Endothelial cell of umbilical vein (primary cell): ENCODE results near the gene MED29. TPM values are rescaled to one million over a fixed set of nuclear protein-coding genes. Genes with fewer than 3 reads are reported as not detected.

Source experiments
- BruUV-seq: library from RNA; stranded (reverse); fragments of 400-500 nt; replicated peaks from 2 replicates; lab custom pipeline; 2021; lab: Mats Ljungman, UMichigan
- CTCF ChIA-PET: fragments of 300-600, 350-600 bp; sonication (Branson Sonifier 250); formaldehyde crosslinking; loops from one replicate; lab custom pipeline; 2021; ENCODE audit warnings: antibody characterized with exemption, inconsistent platforms; lab: Charles Lee
- POLR2A ChIA-PET: fragments of 300-600, 350-600 bp; sonication (Branson Sonifier 250); formaldehyde crosslinking; loops from one replicate; lab custom pipeline; 2021; ENCODE audit warnings: antibody characterized with exemption, inconsistent platforms; lab: Charles Lee
- DNase-seq: peaks from one replicate; pipeline ENCODE4 v3.0.0-alpha.2; 2011; ENCODE audit warnings: low read depth, low spot score
- FAIRE-seq: peaks from 2 replicates; lab custom pipeline; 2011; peaks lifted over from hg19 to GRCh38; lab: Jason Lieb, UNC
- H2AFZ ChIP-seq: 2 replicates; pipeline ENCODE4 v1.6.0; 2012; ENCODE audit warnings: low read depth, low read length, control low read depth, inconsistent platforms
- H3K27ac ChIP-seq: 2 replicates; pipeline ENCODE4 v1.5.1; 2011; ENCODE audit warnings: low read depth, mild to moderate bottlenecking, control low read depth, low read length, moderate library complexity; ENCODE audit not compliant: insufficient read depth
- H3K27me3 ChIP-seq, 2 experiments: 2 replicates each; pipeline versions ENCODE4 v1.6.0 to v1.6.1; 2011; ENCODE audit warnings: low read length in 2 of 2, mixed read lengths in 1 of 2; ENCODE audit not compliant: control insufficient read depth in 2 of 2, insufficient read depth in 2 of 2
- H3K36me3 ChIP-seq, 2 experiments: 2 replicates in 1 of 2; 3 replicates in 1 of 2; pipeline ENCODE4 v1.5.1; 2011; ENCODE audit warnings: low read length in 2 of 2, mild to moderate bottlenecking in 1 of 2, moderate library complexity in 1 of 2; ENCODE audit not compliant: control insufficient read depth in 2 of 2, insufficient read depth in 2 of 2; ENCODE audit errors: extremely low read depth in 1 of 2
- H3K4me1 ChIP-seq: 3 replicates; pipeline ENCODE4 v1.5.1; 2011; ENCODE audit warnings: mild to moderate bottlenecking, low read length; ENCODE audit not compliant: control insufficient read depth, insufficient read depth; ENCODE audit errors: extremely low read depth
- H3K4me2 ChIP-seq: 2 replicates; pipeline ENCODE4 v1.6.1; 2011; ENCODE audit warnings: low read length, control low read depth, mixed read lengths; ENCODE audit not compliant: insufficient read depth
- H3K4me3 ChIP-seq, 3 experiments: fragments of 200-600 bp in 1 of 3; sonication (generic), shearing (Covaris generic) in 1 of 3; replicated peaks in 1 of 3; 2 replicates each; pipeline ENCODE4 v1.5.1; 2011 to 2016; ENCODE audit warnings: control low read depth in 3 of 3, low read length in 3 of 3, mild to moderate bottlenecking in 2 of 3, inconsistent platforms in 1 of 3, low read depth in 1 of 3, moderate library complexity in 1 of 3; ENCODE audit not compliant: insufficient read depth in 1 of 3
- H3K79me2 ChIP-seq: 2 replicates; pipeline ENCODE4 v1.6.0; 2012; ENCODE audit warnings: low read length, inconsistent platforms; ENCODE audit not compliant: control insufficient read depth, insufficient read depth
- H3K9ac ChIP-seq: replicated peaks from 2 replicates; pipeline ENCODE3; 2011; ENCODE audit warnings: low read length, control low read depth; ENCODE audit not compliant: insufficient read depth; ENCODE audit errors: extremely low read depth
- H3K9me1 ChIP-seq: replicated peaks from 3 replicates; pipeline ENCODE4 v1.6.0; 2011; ENCODE audit warnings: mild to moderate bottlenecking, low read length; ENCODE audit not compliant: control insufficient read depth, insufficient read depth; ENCODE audit errors: extremely low read depth
- H3K9me3 ChIP-seq: replicated peaks from 2 replicates; pipeline ENCODE4 v1.5.1; 2012; ENCODE audit warnings: low read length, inconsistent platforms; ENCODE audit not compliant: control insufficient read depth, insufficient read depth
- H4K20me1 ChIP-seq: replicated peaks from 2 replicates; pipeline ENCODE3; 2011; ENCODE audit warnings: mild to moderate bottlenecking, low read length; ENCODE audit not compliant: control insufficient read depth, insufficient read depth; ENCODE audit errors: extremely low read depth
- FOS ChIP-seq: IDR thresholded peaks from 2 replicates; pipeline ENCODE4 v1.6.1; 2011; ENCODE audit warnings: mild to moderate bottlenecking, low read length, moderate library complexity, borderline replicate concordance; ENCODE audit not compliant: insufficient read depth
- GATA2 ChIP-seq: IDR thresholded peaks from 2 replicates; pipeline ENCODE4 v1.7.0; 2011; ENCODE audit warnings: low read depth, mild to moderate bottlenecking, moderate library complexity, mixed read lengths, low read length; ENCODE audit not compliant: insufficient read length, insufficient read depth
- JUN ChIP-seq: IDR thresholded peaks from 2 replicates; pipeline ENCODE4 v1.6.1; 2011; ENCODE audit warnings: borderline replicate concordance, low read depth; ENCODE audit not compliant: insufficient read length, insufficient read depth
- MAX ChIP-seq: IDR thresholded peaks from 2 replicates; pipeline ENCODE4 v1.6.1; 2011; ENCODE audit not compliant: insufficient read depth, insufficient read length
- POLR2A ChIP-seq: IDR thresholded peaks from 2 replicates; pipeline ENCODE4 v1.6.1; 2012; ENCODE audit warnings: low read depth, mild to moderate bottlenecking, control low read depth, low read length
- dilution Hi-C: fragments of 300-500 bp; cut with MboI; formaldehyde crosslinking; loops from one replicate; pipeline ENCODE4 v1.15.0; 2019; ENCODE audit warnings: low sequenced_read_pairs; ENCODE audit not compliant: extremely low pct_ligation_motif_present
- intact Hi-C: fragments of 100-400 bp; cut with micrococcal nuclease; formaldehyde crosslinking; loops from one replicate; pipeline ENCODE4 v1.10.0; 2022
- polyA plus RNA-seq, 4 experiments: library from polyadenylated mRNA; depleted of rRNA in 3 of 4; stranded (reverse) in 3 of 4; unstranded in 1 of 4; fragments of >200 nt; gene quantifications; 2 replicates each; pipeline versions ENCODE4 v1.2.1 to v1.2.3, GENCODE V29; 2011 to 2012; ENCODE audit warnings: missing spikeins in 1 of 4
- total RNA-seq: library from RNA; stranded (reverse); gene quantifications from 2 replicates; pipeline ENCODE4 v1.2.3, GENCODE V29; 2021

The MED29 gene
- total and polyA plus RNA-seq, 2 donors (not counting 3 experiments of a cell fraction or from before 2014, with no cell fraction given), result 25.5 to 50.4 TPM

DNA sequence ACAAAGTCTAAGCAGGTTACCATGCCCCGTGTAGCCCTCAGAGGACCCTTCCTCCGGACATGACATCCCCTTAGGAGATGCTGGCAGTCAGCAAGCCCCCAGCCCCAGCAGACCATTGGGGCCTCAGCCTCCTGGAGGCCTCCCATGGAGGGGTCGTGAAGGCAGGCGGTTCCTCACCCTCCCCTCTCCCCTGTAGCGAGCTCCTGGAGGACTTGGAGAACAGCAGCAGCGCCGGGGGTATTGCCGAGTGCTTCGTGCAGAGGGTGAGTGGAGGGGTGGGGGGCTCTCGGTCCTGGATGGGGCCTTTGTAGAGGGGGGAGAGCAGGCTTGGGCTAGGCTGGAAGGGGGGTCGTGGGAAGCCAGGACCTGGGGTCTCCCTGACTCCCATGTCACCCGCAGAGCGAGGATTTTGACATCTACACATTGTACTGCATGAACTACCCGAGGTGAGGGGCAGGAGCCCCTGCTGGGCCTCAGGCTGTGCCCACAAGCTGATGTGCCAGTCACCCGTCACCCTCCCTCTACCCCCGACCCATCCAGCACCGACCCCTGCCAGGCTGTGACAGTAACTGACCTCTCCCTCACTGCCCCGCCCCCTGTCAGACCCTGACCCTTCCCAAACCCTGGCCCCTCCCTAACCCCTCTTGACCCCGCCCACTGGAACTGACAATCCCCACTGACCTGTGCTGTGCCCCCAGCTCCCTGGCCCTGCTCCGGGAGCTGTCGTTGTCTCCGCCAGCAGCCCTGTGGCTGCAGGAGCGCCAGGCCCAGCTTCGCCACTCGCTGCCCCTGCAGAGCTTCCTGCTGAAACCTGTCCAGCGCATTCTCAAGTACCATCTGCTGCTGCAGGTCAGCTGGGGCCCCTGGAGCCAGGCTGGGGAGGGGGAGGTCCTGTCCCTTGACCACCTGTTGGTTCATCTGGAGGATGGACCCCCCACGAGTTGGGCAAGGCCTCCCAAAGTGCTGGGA, 25.3 kb downstream of the MED29 start:
- H4K20me1 ChIP-seq, result no peaks in the 10 kb centered on the region
- peaks cover 0 to 24% of the 10 kb centered on the region in 2 experiments for H3K36me3 ChIP-seq
- H3K27me3 ChIP-seq, result no peaks in the 10 kb centered on the region
- ChIA-PET CTCF (interaction anchor here (1.5 kb wide), 1 partner anchor 10 kb away, joined by 4 read pairs; no protein-coding TSS in a partner anchor), POLR2A (interaction anchor here (1.1 kb wide), 1 partner anchor 19 kb away, joined by 3 read pairs; the partner anchor contains the start of gene RPS16)
- peaks cover 7% of the 10 kb centered on the region for H3K4me1 ChIP-seq
- no peak overlapping the region for H2AFZ ChIP-seq
- FAIRE-seq, result no peak
- no peak for DNase-seq
- intact Hi-C loops (no loop called here), dilution Hi-C loops (no loop called here)
- H3K27ac ChIP-seq, result no peak overlapping the region
- peaks cover 13% of the 10 kb centered on the region for H3K79me2 ChIP-seq
- H3K9me3 ChIP-seq, result no peaks in the 10 kb centered on the region
- no peak overlapping the region for H3K9ac ChIP-seq
- BruUV-seq, result no TSS peak
- H3K4me3 ChIP-seq, result no peak overlapping the region
- no peaks in the 10 kb centered on the region for H3K9me1 ChIP-seq
- no peak overlapping the region for H3K4me2 ChIP-seq
- TF ChIP-seq FOS, result no peak
- no peak for TF ChIP-seq JUN
- no peak for TF ChIP-seq GATA2
- TF ChIP-seq MAX, result no peak
- TF ChIP-seq POLR2A, result no peak
